NCI-H1048 (cell line): ENCODE measurements around the gene MAP4K4.
"Not testable (repeated sequence)": the region's sequence is repeated elsewhere in the genome, so short reads cannot be mapped to it uniquely, and the experiment has no call there.

ENCODE experiments used
- DNase-seq: peaks from one replicate; lab custom pipeline; 2025; lab: John Stamatoyannopoulos, UW

The MAP4K4 gene

GRCh38 chr2:101768556-101769220 is 71.2 kb downstream of the MAP4K4 start:
- DNase-seq, result no peak

GRCh38 chr2:101769726-101770125 is 72.2 kb downstream of the MAP4K4 start:
- not testable (repeated sequence) for DNase-seq

DNA sequence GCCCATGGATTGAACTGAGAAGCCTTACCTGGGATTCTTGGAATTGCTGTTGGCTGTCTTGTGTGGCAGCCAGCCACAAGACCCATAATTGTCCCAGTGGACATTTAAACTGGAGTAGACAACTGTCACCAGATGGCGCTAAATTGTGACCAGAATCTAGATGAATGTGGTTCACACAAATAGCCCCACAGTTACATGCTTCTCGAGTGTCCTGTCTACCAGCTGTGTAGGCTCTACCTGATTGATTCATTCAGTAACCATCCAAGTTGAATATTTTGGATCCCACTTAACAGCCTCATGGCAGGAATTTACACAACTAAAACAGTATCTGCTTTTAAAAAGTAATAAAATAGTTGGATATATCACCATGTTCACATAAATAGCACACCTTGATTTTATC is 73.2 kb downstream of the MAP4K4 start:
- DNase-seq, result no peak

DNA sequence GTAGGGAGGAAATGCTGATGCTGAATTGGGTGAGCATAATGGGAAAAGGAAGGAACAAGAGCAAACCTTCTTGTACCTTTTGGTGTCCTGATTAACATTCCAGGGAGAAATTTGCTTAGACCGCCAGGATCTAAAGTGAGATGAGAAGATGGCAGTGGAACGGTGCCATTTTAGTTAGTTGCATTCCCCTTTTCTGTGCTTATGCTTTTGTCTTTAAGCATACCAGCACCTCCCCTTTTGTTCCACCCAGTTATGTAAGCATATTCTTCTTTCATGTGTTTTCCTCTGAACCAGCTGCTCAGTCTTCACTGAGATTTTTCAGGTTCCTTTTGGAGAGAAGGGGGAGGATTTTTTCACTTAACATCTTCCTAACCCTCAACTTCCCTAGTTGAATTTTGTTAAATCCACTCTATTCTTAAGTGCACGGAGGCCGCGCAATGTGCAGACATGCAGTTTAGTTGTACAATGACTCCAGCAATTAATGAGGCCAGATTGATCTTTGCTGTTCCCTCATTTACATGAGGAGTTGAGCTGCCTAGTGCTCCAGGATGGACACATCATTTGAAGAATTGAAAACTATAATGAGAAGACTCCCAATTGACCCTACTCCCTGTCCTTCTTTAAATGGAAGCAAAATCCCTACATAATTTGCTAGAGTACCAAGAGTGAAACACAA is 73.9 kb downstream of the MAP4K4 start:
- DNase-seq, result no peak

GRCh38 chr2:101771910-101772321 is 74.4 kb downstream of the MAP4K4 start:
- no peak for DNase-seq

GRCh38 chr2:101773137-101773536 is 75.6 kb downstream of the MAP4K4 start:
- DNase-seq, result no peak

- DNase-seq, result not testable (repeated sequence)
Observed at GRCh38 chr2:101773961-101774360, 76.5 kb downstream of the MAP4K4 start.

GRCh38 chr2:101775092-101775491 is 77.6 kb downstream of the MAP4K4 start:
- no peak for DNase-seq

GRCh38 chr2:101775636-101776035 is 78.1 kb downstream of the MAP4K4 start:
- no peak for DNase-seq

- DNase-seq, result no peak
Observed at GRCh38 chr2:101776172-101777043, 78.9 kb downstream of the MAP4K4 start.

DNA sequence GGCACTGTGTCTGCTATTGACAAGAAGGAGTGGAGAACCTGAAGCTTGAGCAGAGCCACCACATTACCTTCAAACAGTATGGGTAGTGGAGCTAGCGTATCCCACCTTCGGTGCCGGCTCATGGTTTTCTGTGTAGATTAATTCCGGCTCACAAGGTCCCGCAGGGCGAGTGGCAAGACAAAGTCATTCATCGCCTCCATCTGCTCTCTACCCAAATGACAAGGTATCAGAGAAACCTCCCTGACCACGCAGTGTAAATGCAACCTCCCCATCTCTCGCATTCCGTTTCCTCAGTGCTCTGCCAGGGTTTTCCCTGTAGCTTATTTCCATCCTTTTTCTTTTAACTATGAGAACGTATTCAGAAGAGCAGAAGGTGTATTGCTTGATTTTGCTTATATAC is 79.8 kb downstream of the MAP4K4 start:
- DNase-seq, result no peak

DNA sequence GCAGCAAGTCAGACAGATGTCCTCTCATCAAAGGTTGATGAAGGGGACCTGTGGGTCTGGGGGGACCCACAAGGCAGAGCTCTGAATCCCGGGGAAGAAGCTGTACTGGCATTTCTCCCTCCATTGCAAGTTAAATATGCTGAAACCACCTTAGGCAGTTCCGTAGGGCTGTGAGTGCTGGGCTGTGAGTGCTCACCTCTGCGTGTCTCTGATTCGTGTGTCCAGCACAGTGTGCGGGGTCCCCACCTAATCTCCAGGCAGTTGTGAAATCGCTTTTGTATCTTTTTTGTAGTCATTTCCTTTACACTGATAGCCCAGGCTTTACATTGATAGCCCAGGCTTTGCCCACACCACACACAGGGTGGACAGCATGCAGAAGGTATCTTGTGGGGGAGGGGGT is 80.6 kb downstream of the MAP4K4 start:
- DNase-seq, result no peak

DNA sequence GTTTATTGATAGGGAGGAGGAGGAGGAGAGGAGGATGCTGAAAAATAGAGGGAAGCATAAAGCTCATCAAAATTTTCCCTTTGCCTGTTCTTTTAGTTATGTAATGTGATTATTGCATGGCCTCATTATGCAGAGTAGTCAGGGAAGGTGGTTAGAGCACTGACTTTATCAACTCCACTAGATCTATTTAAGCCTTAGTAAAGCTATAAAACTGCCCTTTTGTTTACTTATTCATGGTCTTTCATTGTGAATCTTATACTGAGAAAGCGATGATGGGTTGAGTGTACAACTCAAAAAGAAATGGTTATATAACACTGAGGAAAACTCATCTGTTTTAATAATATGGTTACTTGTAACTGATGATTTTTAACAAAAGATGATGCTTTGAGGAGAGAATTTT is 81.7 kb downstream of the MAP4K4 start:
- DNase-seq, result no peak

- no peak for DNase-seq
Observed at GRCh38 chr2:101779656-101780055, 82.1 kb downstream of the MAP4K4 start.

- no peak for DNase-seq
Observed at GRCh38 chr2:101781326-101781725, 83.8 kb downstream of the MAP4K4 start.

- DNase-seq, result no peak
Observed at GRCh38 chr2:101781791-101782426, 84.4 kb downstream of the MAP4K4 start.

DNA sequence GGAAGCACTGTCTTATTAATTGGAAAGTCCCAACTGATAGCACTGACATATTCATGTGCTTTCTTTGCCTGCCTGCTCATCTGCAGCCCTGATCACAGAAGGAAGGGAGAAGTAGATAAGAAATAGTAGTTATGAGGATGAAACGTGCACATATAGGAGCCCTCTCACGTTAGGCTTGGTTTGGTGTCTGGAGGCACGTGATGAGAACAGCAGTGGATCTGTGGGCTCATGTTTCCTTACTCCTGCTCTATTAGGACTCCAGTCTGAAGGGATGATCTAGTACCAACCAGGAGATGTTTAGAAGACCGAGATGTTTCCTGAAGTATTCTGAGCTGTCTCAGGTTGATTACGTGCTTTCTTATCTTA is 84.9 kb downstream of the MAP4K4 start:
- no peak for DNase-seq

- no peak for DNase-seq
Observed at GRCh38 chr2:101787097-101787496, 89.6 kb downstream of the MAP4K4 start.

DNA sequence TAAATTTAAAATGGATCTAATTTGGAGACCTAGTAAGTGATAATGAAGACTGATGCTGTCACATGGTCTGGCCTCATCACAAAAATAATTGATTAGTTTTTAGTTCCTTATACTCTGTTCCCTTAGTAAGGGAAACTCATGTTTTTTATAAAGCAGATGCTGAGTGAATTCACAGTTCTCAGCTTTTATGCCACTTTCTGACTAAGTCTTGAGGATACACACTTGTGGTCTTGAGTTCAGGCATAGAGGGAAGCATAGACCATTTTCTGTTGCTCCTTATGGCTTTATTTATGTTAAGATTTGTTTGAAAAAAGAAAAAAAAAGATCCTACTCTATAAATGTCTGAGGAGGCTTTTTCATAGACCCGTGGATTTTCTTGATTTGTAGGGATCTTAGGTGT is 91.1 kb downstream of the MAP4K4 start:
- DNase-seq, result no peak

DNA sequence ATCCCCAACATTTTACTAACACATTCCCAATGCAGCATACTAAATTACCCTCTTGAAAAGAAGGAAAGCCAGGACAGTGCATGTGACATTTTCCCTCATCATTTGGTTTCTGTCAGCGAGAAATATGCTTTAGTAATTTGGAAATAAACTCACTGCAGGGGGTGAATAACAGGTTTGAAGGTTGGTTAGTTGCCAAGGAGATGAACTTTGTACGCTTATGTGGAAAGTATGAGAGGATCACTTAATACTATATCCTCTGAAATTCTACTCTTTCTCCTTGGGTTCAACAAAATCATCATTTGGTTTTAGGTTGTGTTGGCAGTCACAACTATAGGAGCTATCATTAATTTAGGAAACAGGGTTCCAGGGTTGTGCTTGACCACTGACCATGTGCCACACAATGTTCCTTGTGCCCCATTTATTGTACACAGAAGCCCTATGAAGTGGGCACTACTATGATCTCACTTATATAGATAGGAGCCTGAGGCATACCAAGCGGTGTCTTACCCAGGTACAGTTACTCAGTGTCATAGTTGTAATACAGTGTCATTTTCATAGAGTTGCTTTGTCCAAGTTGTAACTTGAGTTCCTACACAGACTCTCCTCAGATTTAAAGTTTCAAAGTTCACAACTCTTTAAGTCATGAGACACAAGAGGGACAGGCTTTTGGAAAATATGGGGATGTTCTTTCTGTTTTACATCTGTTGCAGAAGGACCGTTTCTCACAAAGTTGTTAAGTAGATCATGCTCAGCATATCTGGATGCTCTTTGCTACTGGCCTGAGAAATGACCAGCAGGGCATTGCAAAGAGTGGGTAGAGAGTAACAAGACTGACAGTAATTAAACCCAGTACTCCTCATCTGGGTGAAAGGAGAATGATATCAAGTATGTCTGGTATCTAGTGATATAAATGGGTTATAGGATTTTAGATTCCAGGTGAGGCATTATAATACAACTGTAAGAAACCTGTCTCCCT is 91.8 kb downstream of the MAP4K4 start:
- DNase-seq, result no peak

DNA sequence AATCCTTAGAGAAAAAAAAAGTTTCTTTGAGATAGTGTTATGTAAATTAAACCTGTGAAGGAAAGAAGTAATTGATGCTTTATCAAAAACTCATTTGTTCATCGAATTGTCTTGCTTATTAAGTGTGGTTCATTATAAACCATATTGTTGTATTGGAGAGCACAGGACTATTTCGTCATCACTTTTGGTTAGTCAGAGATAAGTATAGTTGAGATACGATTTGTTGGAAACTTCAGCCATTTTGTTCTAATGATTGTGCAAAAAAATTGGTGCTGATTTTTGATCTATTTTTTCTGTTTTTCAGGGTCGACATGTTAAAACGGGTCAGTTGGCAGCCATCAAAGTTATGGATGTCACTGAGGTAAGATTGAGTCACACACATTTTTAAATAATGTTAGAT is 92.9 kb downstream of the MAP4K4 start:
- no peak for DNase-seq
